ENCODE measurements around the gene TPD52L2.
A peak's percentile ranks its signal among the peaks of the same experiment; 100 is the strongest.

Gene TPD52L2

DNA sequence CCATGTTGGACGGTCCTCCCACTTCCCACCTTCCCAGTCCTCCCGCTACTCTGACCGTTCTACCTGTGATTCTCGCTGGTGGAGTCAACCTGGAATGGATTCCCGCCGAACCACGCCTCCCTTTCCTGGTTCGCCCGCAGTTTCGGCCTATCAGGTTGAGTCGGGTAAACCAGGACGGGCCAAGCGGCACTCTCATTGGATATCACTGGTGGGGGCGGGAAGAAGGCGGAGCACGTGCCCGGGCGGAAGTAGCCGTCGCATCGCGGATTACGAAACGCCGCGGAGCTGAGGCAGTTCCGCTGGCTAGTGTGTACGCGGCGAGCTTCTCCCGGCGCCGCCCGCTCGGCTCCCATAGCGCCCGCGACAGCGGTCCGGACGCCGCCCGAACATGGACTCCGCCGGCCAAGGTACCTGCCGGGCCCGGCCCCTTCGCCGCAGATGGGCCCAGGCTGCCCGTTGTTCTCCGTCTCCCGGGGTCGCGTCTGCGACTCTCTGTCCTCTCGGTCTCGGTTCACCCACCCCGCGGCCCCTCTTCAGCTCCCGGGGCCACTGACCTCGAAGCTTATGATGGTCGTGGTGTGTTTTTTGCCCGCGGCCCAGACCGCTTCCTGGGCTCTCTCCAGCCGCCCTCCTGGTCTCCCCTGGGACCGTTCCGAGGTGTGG is at the start of gene TPD52L2:
TSS of gene TPD52L2 (plus strand) at position 293 of the 663 bp plus-strand sequence. CDS start at position 389, 96 bp downstream.
- DNase-seq: peak; percentile 96

DNA sequence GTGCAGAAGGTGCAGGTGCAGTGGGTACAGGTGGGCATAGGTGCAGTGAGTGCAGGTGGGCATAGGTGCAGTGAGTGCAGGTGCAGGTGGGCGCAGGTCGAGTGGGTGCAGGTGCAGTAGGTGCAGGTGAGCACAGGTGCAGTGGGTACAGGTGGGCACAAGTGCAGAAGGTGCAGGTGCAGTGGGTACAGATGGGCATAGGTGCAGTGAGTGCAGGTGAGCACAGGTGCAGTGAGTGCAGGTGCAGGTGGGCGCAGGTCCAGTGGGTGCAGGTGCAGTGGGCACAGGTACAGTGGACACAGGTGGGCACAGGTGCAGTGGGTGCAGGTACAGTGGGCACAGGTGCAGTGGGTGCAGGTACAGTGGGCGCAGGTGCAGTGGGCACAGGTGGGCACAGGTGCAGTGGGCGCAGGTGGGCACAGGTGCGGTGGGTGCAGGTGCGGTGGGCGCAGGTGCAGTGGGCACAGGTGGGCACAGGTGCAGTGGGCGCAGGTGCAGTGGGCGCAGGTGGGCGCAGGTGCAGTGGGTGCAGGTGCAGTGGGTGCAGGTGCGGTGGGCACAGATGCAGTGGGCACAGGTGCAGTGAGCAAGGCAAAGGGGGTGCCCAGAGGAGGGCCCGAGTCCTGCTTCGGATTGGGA is 49.3 kb upstream of the TPD52L2 start:
- DNase-seq: no peak

DNA sequence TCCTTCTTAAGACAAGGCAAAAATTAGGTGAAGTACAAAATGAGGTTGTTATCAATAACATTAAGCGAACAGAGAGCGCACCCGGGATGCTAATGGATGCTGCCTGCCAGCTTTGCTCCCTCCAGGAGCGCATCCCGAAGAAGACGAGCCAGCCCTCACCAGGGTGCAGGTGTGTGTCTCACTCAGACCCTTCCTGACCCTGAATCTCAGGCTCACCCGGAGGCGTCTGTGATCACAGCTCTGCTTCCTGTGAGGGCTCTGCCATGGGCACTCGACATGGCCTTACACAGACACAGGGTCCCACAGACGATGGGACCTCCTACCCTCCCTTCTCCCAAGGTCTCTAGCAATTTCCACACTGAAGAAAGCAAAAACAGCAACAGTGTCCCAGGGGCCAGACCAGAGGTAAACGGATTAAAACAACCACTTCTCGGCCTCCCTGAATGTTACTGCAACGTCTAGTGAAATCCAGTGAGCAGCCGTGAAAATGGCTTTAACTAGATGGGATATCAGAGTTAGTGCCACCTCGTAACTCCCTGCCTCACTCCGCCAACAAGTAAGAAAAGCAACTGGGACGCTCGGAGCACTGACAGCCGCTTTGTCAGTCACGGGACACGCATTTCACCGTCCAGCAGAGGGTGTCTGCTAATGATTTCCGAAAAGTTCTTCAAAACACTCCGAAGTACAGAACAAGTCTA is 45.7 kb upstream of the TPD52L2 start:
- DNase-seq: no peak

DNA sequence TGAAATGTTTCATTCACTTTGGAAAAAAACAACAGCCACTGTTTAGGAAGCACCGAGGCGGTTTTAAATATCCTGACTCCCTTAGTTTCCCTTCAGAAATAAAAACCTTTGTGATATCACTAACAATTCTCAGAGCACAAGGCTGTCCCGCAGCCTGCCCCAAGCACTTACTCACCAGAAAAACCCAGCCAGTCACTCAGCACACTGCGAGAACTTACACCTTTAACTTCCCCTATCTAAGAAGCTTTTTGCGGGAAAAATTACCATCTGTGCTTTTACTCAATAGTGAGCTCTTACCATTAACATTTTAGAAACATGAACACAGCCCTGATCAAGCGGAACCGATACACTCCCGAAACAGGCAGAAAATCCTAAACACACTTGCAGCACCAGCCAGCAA is 43.3 kb upstream of the TPD52L2 start:
- no peak for DNase-seq

DNA sequence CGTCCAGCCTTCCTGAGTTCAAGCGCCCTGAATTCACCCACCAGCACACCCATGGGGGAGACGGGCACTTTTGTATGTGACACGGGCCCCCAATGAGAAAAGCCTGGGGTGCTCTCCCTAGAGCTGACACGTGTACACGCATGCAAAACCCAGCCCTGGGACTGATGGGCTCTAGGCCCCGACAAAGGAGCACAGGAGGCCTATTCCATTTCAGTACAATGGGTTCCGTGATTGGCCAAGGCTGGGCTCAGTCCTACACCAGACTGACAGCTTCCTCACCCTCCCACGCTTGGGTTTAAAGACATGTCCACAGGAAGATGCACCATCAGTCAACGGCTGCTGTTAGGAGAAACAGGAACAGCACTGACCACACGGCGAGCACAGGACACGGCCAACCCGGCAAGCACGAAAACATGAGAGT is 42.8 kb upstream of the TPD52L2 start:
- no peak for DNase-seq

DNA sequence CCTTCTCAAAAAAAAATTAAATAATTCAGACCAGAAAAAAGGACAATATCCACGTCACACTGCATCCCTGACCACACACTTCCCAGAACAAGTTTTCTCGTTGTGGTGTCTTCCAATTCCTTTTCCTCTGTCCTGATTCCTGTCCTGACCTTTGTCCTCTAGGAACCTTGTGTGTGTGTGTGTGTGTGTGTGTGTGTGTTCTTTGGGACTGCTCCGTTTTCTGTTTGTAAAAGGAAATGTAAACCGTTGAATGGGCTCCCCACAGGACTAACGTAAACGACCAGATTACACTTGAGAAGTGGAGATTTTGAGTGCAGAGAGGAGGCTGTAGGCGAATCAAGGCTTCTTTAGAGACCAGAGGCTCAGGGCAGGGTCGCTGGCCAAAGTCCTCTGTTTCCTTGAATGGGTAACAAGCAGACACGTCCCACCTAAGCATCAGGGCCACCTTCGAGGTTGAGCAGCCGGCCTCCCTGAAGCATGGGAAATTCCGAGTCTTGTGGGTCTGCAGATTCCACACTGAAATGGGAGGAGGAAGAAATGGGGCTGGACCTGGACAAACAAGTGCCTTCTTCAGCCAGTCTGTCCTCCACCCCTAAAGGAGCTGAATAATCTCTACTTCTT is 41.3 kb upstream of the TPD52L2 start:
- no peak for DNase-seq

DNA sequence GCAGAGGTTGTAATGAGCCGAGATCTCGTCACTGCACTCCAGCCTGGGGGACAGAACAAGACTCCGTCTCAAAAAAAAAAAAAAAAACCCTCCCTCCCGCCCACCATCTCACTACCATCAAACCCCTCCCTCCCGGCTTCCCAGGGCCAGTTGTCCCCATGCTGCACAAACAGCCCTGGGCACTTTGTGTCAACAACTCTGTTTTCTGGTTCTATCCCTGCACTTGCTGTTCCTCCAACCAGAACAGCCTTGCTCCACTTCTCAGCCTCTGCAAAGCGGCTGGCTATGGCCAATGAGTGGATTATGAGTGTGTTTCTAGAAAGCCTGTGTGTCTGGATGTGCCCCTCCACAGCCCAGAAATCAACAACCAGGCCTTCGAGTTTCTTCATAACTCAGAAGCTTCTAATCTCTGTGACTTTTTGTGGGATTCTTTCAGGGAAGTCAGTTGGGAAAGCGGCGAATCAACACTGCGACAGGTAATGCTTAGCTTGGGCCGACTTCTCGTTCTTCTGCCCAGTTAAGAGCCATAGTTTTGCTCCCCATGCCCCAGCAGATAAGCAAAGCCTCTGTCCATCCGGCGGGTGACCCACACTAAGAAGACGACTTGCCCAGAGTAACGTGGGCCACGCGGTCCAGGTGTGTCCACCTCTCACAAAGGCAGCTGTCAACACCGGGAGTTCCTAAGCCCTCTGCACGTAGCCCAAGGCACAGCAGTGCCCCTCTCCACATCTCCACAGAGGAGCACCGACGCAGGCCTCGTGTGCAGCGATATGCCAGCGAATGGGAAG is 39.5 kb upstream of the TPD52L2 start:
- DNase-seq: no peak

DNA sequence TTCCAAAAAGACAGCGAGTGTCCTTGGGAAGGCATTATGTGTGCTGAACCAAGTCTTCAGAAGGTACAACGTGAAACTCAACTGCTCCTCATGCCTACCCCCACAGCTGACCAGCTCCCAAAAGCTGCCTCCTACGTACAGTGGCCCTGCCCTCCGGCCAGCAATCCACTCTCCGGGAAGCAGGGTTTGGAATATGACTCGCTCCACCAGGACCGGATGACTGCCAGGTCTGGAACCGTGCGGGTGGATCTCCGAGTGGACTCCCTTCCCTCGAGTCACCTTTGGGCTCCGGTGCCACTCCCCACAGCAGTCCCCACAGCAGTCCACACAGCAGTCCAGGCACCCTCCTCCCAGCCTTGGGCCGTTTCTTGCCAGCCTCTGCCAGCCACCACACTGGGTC is 38.3 kb upstream of the TPD52L2 start:
- DNase-seq: no peak

DNA sequence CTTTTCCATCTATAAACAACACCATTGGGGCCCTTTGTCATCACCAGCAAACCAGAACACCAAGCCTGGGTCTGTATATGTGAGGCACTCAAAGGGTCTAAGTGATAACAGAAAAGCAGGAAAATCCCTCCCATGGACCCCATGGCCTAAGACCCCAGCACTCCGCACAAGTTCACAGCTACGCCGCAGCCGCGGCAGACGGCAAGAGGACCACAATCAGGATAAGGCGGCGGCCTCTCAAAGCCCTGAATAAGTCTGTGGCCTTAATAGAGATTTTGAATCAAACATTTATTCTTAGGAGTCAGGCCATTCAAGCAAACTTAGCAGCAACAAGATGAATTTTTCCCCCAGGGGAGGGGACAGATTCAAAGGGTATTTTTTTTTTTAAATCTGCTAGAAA is 36.9 kb upstream of the TPD52L2 start:
- DNase-seq: no peak

DNA sequence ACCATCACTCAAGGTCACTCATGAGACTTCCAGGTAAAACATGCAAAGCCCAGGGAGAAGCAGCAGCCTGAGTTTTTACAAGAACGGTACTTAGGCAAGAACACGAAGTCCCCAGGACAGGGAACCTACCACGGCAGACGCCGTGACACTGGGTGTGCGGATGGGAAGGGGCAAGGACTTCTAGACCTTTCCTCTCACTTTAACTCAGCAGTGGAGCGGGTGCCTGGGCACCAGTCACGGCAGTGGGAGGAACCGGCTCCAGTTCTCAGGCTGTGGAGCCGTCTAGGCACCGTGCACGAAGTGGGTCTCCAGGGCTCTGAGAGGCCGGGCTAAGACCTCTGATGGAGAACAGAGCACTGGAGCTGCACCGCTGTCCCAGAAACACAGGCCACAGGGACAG is 36.5 kb upstream of the TPD52L2 start:
- DNase-seq: no peak

DNA sequence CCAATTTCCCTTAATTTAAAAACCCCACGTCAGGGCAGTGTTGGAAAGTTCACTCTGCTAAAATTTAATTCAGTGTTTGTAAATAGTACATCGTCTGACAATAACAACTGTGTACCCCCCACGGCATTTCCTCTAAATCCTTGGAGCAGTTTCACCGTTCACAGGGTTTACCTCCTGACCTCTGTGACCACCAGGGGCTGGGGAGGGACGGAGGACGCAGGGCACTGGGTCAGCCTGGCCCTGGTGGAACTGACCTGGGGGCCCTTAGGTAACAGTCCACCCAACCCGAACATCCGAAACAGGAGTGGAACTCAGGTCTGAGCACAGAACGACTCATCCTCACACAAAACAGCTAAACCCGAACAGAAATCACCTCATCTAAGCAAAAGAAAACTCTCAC is 36.1 kb upstream of the TPD52L2 start:
- DNase-seq: no peak

DNA sequence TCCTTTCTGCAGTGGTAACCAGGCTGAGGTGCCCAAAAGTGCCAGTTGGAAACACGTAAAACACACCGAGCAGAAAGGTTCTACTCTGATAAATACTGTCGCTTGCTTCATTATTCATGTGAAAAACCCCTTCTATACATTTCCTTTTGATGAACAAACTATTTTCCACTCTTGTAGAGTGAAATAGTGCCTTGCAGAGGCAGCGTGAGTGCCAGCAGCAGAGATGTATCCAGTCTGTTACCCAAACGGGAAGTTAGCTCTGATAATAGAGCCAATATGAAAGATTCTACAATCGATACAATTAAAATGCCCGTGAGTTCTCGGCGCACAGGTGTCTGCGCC is 35.5 kb upstream of the TPD52L2 start:
- no peak for DNase-seq

DNA sequence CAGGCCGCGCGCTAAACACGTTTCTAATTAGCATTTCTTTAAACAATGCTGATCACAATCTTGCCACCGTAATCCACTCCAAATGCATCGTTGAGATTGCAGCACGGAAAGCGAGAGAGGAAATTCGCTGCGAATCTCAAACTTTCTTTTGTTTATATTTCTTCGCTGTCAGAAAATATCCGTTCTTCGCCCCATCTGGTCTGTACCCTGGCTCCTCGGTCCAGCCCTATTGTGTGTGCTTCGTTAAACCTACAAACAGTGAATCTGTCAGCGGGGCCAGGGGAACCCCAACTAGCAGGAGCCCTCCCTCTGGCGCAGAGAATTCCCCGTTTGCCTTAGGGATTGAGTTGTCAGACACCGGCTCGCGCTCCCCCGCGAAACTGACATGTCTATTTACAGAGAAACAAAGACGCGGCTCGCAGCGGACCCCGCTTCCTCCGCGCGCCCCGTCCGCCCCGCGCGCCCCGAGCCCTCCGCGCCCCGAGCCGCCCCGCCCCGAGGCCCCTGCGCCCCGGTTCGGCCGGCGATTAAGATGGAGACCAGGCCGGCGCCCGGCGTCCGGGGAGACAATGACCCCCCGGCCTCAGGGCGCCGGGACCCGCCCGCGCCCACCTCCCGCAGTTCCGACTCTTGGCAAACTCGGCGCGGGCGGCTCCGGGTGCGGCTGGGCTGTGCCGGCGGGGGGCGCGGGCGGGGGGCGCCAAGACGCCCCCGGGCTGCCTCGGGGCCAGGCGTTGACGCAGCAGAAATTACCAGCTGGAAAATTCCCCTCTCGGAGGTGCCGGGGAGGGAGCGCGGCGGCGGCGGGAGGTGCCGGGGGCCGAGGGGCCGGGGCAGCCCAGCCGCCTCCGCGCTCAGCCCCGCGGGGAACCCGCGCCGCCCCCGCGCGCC is 34.9 kb upstream of the TPD52L2 start:
- no peak for DNase-seq

DNA sequence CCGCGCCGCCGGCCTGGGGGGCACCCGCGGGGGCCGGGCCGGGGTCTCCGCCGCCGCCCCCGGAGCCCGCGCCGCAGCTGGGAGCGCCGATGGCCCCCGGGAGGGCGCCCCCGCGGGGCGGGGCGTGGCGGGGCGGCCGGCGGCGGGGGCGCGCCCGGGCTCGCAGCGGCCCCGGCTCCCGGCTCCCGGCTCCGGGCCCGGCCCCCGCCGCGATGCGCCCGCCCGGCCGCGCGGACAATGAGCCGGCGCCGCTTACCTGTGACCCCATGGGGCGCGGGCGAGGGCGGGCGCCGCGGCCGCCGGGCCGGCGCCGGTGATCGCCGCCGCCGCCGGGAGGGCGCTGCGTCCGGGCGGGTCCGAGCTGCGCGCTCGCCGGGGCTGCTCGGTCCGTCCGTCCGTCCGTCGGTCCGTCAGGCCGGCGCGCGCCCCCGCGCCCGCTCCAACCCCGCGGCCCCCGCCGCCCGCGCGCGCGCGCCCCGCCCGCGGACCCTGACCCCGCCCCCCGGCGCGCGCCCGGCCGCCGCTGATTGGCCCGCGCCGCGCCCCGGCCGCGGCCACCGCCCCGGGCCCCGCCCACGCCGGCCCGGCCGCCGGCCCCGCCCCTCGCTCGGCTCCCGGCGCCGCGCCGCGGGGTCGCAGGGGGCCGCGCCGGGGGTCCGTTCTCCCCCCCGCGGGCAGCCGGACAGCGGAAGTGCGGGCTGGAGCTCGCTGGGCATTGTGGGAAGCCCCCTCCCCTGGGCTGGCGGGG is 34.1 kb upstream of the TPD52L2 start, which contains the start of gene ZBTB46:
TSS of gene ZBTB46 (minus strand) at position 424 of the 748 bp plus-strand sequence. CDS start 40,507 bp downstream, outside the sequence.
- no peak for DNase-seq

DNA sequence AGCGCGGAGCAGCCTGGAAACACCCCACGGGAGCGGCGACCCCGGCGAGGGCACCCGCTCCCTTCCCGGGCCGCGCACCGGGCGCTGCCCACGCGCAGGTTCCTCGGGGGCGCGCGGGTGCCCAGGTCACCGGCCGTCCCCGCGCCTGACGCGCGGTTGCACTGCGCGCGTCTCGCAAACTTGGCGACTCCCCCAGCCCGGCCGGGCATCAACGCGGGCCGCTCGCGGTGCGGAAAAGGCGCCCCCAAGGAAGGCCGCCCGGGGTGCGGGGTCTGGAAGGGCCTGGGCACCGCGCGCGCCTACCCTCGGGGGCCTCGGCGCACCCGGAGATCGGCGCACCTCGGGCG is 33.5 kb upstream of the TPD52L2 start:
- no peak for DNase-seq

DNA sequence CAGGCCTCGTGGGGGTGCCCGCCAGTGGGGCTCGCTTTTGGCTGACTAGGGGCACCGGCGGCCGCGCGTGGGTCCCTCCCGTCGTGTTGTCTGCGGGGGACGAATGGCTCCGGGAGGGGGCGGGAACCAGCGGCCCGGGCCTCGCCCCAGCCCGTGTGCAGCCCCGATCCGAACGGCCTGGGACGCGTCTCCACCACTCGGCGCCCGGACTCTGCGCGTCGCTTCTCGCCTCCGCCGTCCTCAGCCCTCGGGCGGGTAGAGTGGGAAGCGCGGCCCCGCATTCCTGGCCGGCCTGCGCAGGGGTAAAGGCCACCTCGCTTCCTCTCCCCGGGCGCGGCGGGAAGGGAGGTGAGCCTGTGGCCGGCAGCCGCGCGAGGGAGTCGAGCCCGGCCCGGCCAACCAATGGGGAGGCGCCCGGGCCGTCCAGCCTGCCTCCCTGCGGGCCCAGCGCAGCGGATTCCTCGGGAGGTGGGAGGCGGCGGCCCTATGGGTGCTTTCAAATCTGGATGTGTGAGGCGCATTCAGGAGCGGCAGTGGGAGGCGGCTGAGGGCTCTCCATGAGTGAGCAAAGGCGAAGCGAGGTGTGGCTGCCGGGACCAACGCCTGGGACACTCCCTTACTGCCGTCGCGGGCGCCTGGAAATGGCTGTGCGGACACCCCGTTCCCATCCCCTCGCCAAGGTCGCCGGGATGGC is 32.9 kb upstream of the TPD52L2 start:
- no peak for DNase-seq

DNA sequence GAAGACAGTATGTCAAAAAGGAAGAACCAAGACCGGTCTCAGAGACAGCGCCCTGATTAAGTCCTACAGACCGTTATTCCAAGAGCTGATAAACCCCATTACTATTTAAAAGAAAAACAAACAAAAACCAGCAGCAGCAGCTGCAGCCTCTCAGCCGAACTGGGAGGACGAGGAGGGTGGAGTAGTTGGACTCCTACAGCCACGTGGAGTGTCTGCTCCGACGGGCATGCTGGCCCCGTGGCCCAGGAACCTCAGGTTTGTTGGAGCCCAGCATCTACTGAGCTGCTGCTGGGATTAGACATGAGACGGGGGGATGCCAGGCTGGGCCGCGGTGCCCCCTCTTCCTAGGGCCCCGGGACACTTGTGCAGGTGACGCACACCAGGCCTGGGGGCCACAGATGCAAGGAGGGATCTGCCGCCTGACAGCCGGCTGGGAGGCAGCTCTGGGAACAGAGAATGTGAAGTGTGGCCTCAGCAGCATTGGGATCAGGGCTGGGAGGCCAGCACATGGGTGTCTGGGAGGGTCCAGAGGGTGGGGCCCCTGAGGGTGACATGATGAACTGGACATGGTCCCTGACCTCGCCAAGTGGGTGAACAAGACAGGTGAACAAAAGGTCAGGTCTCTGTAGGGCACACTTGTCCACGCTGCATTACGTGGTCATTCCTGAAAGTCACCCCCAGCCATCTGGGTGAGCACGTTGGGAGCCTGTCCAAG is 31.1 kb upstream of the TPD52L2 start:
- DNase-seq: no peak

DNA sequence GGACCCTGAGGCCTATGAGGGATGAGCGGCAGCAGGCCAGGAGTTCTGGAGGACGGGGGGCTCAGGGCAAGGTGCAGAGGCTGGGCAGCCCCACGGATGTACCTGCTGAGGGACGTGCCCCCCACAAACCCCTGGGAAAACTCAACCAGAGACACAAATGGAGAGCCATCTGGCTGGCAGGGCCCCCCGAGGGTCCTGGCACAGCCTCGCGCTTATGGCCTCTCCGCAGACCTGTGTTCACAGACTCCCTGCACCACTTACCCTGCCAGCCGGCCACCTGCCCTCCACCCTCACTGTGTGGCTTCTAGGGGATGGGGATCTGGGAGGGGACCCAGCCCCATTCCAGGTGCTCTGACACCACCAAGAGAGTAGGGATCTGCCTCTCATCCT is 30.6 kb upstream of the TPD52L2 start:
- DNase-seq: no peak

DNA sequence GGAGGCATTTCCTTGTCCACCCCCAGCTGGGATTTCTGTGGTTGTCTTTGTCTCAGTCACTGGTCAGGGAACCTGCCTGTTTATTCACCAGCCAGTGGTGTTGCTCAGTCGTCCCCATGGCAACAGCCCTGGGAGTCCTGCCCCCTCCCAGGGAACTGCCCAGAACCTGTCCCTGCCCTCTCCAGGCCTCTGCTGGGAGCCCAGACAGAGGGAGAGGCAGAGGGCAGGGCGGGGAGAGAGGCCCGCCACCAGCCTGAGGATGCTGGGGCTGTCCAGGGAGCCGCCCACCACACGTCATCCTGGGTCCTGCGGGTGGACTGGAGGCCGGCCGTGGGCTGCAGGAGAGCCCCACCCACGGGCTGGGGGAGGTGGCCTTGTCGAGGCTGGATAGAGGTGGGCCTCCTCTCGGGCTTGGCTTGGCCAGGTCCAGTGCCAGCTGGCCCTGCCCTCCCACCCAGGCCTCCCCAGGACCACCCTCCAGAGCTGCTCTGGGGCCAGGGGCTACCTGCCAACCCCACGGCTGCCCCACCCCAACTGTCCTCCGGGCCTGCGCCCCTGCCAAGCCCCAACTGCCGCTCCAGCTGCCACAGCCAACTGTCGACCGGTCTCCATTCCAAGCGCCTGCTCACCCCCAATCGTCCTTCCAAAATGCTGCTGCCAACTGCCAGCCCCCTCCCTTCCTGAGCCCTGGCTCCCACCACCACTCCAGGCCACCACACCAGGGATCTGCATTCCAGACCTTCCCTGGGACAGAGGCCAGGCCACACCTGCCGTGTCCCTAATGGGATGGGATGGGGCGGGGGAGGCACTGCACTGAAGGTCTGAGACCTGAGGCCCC is 29.8 kb upstream of the TPD52L2 start:
- DNase-seq: peak; percentile 87
